Breast epithelium (tissue), 4 donors: Measurements from ENCODE around the gene ITIH3. TPM values are rescaled to one million over a fixed set of nuclear protein-coding genes. Genes with fewer than 3 reads are reported as not detected.

Experiments
- DNase-seq, 2 donors: peaks; one replicate each; pipeline ENCODE4 v3.0.0-alpha.2; 2019; ENCODE audit warnings: low spot score in 2 of 2
- H3K27ac ChIP-seq, 2 donors: fragments of 200-600 bp; sonication (generic) in 1 of 2; one replicate each; pipeline ENCODE4 v1.5.1; 2016 to 2019; ENCODE audit warnings: mild to moderate bottlenecking in 1 of 2
- H3K27me3 ChIP-seq, 2 donors: fragments of 200-600 bp; sonication (generic) in 1 of 2; one replicate each; pipeline versions ENCODE4 v1.5.1 to v1.6.0; 2017 to 2019; ENCODE audit warnings: control low read depth in 1 of 2, mild to moderate bottlenecking in 1 of 2
- H3K36me3 ChIP-seq: fragments of 200-600 bp; one replicate; pipeline ENCODE4 v1.5.1; 2019
- H3K4me1 ChIP-seq, 2 donors: fragments of 200-600 bp; sonication (generic); one replicate each; pipeline ENCODE4 v1.5.1; 2016 to 2019; ENCODE audit warnings: control low read depth in 1 of 2
- H3K4me3 ChIP-seq, 3 donors: fragments of 200-600 bp; sonication (generic); 1 replicate in 2 of 3; 2 replicates in 1 of 3; pipeline ENCODE4 v1.5.1; 2016 to 2019; ENCODE audit warnings: mild to moderate bottlenecking in 3 of 3, moderate library complexity in 2 of 3
- H3K9me3 ChIP-seq, 2 donors: fragments of 200-600 bp; sonication (generic) in 1 of 2; one replicate each; pipeline ENCODE4 v1.5.1; 2016 to 2019; ENCODE audit warnings: control low read depth in 1 of 2
- POLR2A ChIP-seq: fragments of 450-650 bp; IDR thresholded peaks from one replicate; pipeline ENCODE4 v1.6.1; 2016; ENCODE audit warnings: antibody characterized with exemption, mild to moderate bottlenecking, moderate library complexity
- POLR2AphosphoS5 ChIP-seq, 3 donors: sonication (generic); formaldehyde crosslinking; IDR thresholded peaks; one replicate each; pipeline ENCODE4 v1.6.1; 2017; ENCODE audit warnings: antibody characterized with exemption in 3 of 3
- intact Hi-C: fragments of 100-400 bp; cut with DNase I; formaldehyde crosslinking; loops from one replicate; pipeline ENCODE4 v1.15.1; 2023; ENCODE audit warnings: low total_unique reads
- total RNA-seq, 3 donors: library from RNA; depleted of rRNA; stranded (reverse); fragments of >200 nt; gene quantifications; one replicate each; pipeline ENCODE4 v1.1.0, GENCODE V29; 2016
- TF ChIP-seq, protein P1 (sequence below), 3 donors: fragments of 450-650 bp; IDR thresholded peaks; one replicate each; pipeline ENCODE4 v1.5.1; 2016 to 2017; ENCODE audit warnings: antibody characterized with exemption in 3 of 3, mild to moderate bottlenecking in 3 of 3, moderate library complexity in 3 of 3

ITIH3 gene
- total RNA-seq, 3 donors from 2014 or later: 0.64 to 6.6 (median 0.88) TPM

DNA sequence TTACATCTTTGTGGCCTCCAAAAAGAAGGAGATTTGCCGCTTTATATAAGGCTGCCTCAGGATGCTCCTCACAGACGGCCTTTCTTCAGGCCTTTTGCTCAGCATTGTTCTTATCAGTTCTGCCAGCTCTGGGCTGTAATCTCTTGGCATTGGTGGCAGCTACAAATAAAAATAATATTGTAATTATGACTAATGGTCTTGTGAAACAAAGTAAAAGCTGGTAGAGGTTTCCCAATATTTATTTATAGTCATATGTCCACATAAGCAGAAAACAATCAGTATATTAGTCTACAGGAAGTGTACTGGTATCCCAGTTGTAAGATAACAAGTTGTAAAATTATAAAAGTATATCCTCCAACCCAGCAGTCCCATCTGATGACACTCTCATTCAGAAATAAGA is 31.1 kb upstream of the ITIH3 start:
- H3K4me3 ChIP-seq: no peak overlapping the region
- no peak for TF ChIP-seq POLR2A
- TF ChIP-seq POLR2AphosphoS5 (IDR thresholded peaks at IDR 0.05): no peak
- no peaks in the 10 kb centered on the region for H3K9me3 ChIP-seq
- DNase-seq: no peak
- no peaks in the 10 kb centered on the region for H3K4me1 ChIP-seq
- H3K27me3 ChIP-seq: no peaks in the 10 kb centered on the region
- no peaks in the 10 kb centered on the region for H3K36me3 ChIP-seq
- intact Hi-C loops: no loop called here
- no peak overlapping the region for H3K27ac ChIP-seq

DNA sequence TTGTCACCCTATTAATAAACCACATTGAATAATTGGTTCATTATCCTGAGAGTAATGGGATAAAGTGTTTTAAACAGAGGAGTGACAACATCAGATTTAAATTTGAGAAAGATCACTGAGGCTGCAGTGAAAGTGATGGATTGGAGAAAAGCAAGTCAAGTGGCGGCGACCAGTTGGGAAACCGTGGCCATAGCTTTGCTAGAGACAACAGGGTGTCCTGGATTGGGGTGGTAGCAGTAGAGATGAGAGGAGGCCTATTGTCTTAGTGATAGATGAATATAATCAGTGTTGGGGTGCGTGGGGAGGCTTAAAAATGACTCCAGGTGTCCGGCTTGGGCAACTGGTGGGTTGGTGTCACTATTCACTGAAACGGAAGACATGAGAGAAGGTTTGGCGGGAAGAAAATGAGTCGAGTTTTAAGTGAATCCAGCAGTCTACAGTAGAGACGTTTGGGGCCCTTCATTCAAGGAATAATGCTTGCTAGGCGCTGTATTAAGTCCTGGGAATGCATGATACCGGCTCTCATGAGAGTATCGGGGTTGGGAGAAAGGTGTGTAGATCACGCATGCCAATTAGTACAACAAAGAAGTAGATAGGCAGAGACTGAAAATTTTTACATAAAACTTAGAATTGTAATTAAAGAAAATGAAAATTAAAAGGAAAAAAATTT is 24.7 kb upstream of the ITIH3 start:
- H3K27ac ChIP-seq: peak overlapping the region in 1 of 2 donors; percentile 72
- H3K9me3 ChIP-seq: no peaks in the 10 kb centered on the region
- DNase-seq: no peak
- H3K27me3 ChIP-seq: no peaks in the 10 kb centered on the region
- peak overlapping the region; percentile 90 to 98 (median 91) for H3K4me3 ChIP-seq
- intact Hi-C loops: no loop called here
- peaks cover 0 to 9% of the 10 kb centered on the region in 2 donors for H3K4me1 ChIP-seq
- TF ChIP-seq, protein P1, sequence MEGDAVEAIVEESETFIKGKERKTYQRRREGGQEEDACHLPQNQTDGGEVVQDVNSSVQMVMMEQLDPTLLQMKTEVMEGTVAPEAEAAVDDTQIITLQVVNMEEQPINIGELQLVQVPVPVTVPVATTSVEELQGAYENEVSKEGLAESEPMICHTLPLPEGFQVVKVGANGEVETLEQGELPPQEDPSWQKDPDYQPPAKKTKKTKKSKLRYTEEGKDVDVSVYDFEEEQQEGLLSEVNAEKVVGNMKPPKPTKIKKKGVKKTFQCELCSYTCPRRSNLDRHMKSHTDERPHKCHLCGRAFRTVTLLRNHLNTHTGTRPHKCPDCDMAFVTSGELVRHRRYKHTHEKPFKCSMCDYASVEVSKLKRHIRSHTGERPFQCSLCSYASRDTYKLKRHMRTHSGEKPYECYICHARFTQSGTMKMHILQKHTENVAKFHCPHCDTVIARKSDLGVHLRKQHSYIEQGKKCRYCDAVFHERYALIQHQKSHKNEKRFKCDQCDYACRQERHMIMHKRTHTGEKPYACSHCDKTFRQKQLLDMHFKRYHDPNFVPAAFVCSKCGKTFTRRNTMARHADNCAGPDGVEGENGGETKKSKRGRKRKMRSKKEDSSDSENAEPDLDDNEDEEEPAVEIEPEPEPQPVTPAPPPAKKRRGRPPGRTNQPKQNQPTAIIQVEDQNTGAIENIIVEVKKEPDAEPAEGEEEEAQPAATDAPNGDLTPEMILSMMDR (IDR thresholded peaks at IDR 0.05): no peak
- TF ChIP-seq POLR2A: no peak
- TF ChIP-seq POLR2AphosphoS5 (IDR thresholded peaks at IDR 0.05): no peak
- H3K36me3 ChIP-seq: no peaks in the 10 kb centered on the region

DNA sequence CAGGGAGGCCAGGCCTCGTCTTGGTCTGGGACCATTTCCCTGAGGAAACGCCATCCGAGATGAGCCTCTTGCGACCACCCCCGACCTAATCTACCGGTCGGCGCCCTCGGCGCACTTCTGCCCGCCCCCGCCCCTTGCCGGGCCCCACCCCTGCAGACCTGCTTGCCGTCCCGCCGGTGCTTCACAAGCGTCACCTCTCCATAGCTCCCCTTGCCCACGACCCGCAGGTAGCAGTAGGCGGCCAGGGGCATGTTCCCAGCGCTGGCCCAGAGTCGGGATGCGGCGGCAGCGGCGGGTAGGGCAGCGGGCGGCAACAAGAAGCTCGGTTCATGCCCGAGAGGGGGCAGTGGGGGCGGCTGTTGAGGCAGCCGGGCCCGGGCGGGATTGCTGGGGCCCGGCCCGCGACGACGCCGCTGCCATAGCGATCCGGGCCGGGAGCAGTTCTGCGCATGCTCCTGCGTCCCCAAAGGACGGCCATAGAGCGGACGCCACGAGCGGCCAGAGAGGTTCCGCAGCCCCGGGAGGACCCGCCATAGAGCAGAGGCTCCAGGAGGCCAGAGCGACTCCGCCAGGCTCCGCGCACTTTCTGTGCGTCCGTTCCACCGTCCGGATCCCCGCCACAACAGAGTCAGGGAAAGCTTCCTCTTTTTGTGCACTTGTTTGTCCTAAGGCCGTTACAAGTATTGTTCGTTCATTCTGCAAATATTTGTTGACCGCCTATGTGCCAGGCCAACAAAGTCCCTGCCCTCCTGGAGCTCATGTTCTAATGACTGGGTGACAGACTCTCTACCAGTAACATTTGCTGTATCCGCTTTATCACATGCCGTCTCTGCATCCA is 23.9 kb upstream of the ITIH3 start, which contains the start of gene NEK4:
Gene NEK4, minus strand, starts transcription at position 445 of the 838 bp plus-strand sequence. Its CDS starts 194 bp downstream, at position 251.
- intact Hi-C loops: no loop called here
- Histone ChIP-seq H3K27me3 (no peaks in the 10 kb centered on the region), H3K27ac (peak within 1 kb of the TSS; percentile 72 to 73), H3K36me3 (no peaks in the 10 kb centered on the region), H3K9me3 (no peaks in the 10 kb centered on the region), H3K4me1 (peaks cover 0 to 9% of the 10 kb centered on the region in 2 donors), H3K4me3 (peak within 1 kb of the TSS; percentile 90 to 98 (median 91))
- DNase-seq: peak; percentile 82 to 89
- TF ChIP-seq POLR2A (no peak), POLR2AphosphoS5 (IDR thresholded peaks at IDR 0.05) (peak in 2 of 3 donors; percentile 63 to 65)
- TF ChIP-seq, protein P1 (IDR thresholded peaks at IDR 0.05): no peak

DNA sequence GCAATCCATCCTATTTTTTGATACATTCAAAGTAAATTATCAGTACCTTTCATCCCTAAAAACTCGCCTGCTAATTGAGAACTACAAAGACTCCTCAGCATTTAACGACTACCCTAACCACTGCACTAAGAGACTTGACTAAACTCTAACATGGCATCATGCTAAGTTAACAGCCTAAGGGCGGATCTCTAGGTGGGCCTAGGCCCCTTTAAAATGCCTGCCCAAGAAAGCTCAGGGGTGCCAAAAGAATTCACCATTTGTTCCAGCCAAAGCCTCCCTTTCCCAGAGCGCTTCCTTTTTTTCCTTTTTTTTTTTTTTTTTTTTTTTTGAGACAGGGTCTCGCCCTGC is 23.3 kb upstream of the ITIH3 start:
- TF ChIP-seq, protein P1 (IDR thresholded peaks at IDR 0.05): no peak
- TF ChIP-seq POLR2A (no peak), POLR2AphosphoS5 (IDR thresholded peaks at IDR 0.05) (no peak)
- H3K9me3 ChIP-seq: no peaks in the 10 kb centered on the region
- no peaks in the 10 kb centered on the region for H3K27me3 ChIP-seq
- H3K4me3 ChIP-seq: peak overlapping the region; percentile 90 to 98 (median 91)
- H3K36me3 ChIP-seq: no peaks in the 10 kb centered on the region
- no peak for DNase-seq
- intact Hi-C loops: no loop called here
- peak overlapping the region; percentile 72 to 73 for H3K27ac ChIP-seq
- H3K4me1 ChIP-seq: peaks cover 0 to 9% of the 10 kb centered on the region in 2 donors

DNA sequence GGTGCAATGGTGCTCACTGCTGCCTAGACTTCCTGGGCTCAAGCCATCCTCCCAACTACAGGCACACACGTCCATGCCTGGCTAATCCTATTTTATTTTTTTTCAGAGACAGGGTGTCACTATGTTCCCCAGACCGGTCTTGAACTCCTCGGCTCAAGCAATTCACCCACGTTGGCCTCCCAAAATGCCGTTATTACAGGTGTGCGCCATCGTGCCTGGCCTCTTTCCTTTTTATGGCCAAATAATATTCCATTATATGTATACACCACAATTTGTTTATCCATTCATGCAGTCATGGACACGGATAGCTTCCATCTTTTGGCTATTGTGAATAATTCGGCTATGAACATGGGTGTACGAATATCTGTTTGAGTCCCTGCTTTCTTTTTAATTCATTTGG is 22.9 kb upstream of the ITIH3 start:
- Histone ChIP-seq H3K9me3 (no peaks in the 10 kb centered on the region), H3K27me3 (no peaks in the 10 kb centered on the region), H3K27ac (no peak overlapping the region), H3K4me3 (peak overlapping the region in 1 of 3 donors; percentile 98), H3K4me1 (peaks cover 0 to 9% of the 10 kb centered on the region in 2 donors), H3K36me3 (no peaks in the 10 kb centered on the region)
- intact Hi-C loops: no loop called here
- no peak for TF ChIP-seq POLR2AphosphoS5 (IDR thresholded peaks at IDR 0.05)
- no peak for TF ChIP-seq POLR2A
- TF ChIP-seq, protein P1 (IDR thresholded peaks at IDR 0.05): no peak
- DNase-seq: no peak
